GM12878 (cell line): Measurements from ENCODE around the gene GOLGA6L2. TPM values are rescaled to one million over a fixed set of nuclear protein-coding genes. Genes with fewer than 3 reads are reported as not detected.

Experiments used
- ATAC-seq: fragments of 200-7000 bp; cut with Tn5 transposase; 3 replicates; pipeline ENCODE4 v1.9.1; 2020; ENCODE audit warnings: mild to moderate bottlenecking, moderate library complexity
- BruUV-seq: library from RNA; stranded (reverse); fragments of 400-500 nt; replicated peaks from 2 replicates; lab custom pipeline; 2021; lab: Mats Ljungman, UMichigan
- CTCF ChIA-PET: fragments of 300-600 bp; sonication (Branson Sonifier 250); formaldehyde crosslinking; extraction: SDS; loops from one replicate; lab custom pipeline; 2021; ENCODE audit warnings: inconsistent platforms; lab: Yijun Ruan, JAX
- POLR2A ChIA-PET: fragments of 350-600 bp; formaldehyde crosslinking; extraction: SDS; loops from one replicate; lab custom pipeline; 2021; ENCODE audit warnings: inconsistent platforms; lab: Charles Lee
- RAD21 ChIA-PET: fragments of 300-600 bp; sonication (Branson Sonifier 250); formaldehyde crosslinking; loops from one replicate; lab custom pipeline; 2023; ENCODE audit warnings: antibody characterized with exemption; ENCODE audit not compliant: unreplicated experiment; lab: Charles Lee
- SMC1A ChIA-PET: fragments of 300-600 bp; sonication (Branson Sonifier 250); formaldehyde crosslinking; loops from one replicate; lab custom pipeline; 2023; ENCODE audit not compliant: unreplicated experiment, uncharacterized antibody; lab: Charles Lee
- DNase-seq: peaks from one replicate; pipeline ENCODE4 v3.0.0-alpha.2; 2011; ENCODE audit warnings: low read depth, low spot score
- FAIRE-seq: peaks from 3 replicates; lab custom pipeline; 2011; peaks lifted over from hg19 to GRCh38; lab: Jason Lieb, UNC
- H2AFZ ChIP-seq: 2 replicates; pipeline ENCODE4 v1.6.0; 2011; ENCODE audit warnings: low read depth, low read length, control low read depth; ENCODE audit not compliant: control insufficient read depth
- H3K27ac ChIP-seq: 2 replicates; pipeline ENCODE4 v1.5.1; 2011; ENCODE audit warnings: control low read depth; ENCODE audit not compliant: control insufficient read depth, insufficient read depth
- H3K27me3 ChIP-seq, 2 experiments: replicated peaks in 1 of 2; 2 replicates each; pipeline versions ENCODE4 v1.6.0 to v1.6.1; 2011; ENCODE audit warnings: low read length in 1 of 2; ENCODE audit not compliant: control insufficient read depth in 2 of 2, insufficient read depth in 2 of 2
- H3K36me3 ChIP-seq, 2 experiments: 2 replicates each; pipeline ENCODE4 v1.5.1; 2011; ENCODE audit warnings: low read length in 1 of 2; ENCODE audit not compliant: control insufficient read depth in 2 of 2, insufficient read depth in 2 of 2
- H3K4me1 ChIP-seq: 2 replicates; pipeline ENCODE4 v1.6.1; 2011; ENCODE audit warnings: mild to moderate bottlenecking, low read length, moderate library complexity, mixed read lengths; ENCODE audit not compliant: control insufficient read depth, insufficient read depth
- H3K4me2 ChIP-seq: 2 replicates; pipeline ENCODE4 v1.6.0; 2011; ENCODE audit warnings: control low read depth; ENCODE audit not compliant: control insufficient read depth, insufficient read depth
- H3K4me3 ChIP-seq: fragments of 200-600 bp; sonication (generic); 2 replicates; pipeline ENCODE4 v1.5.1; 2016
- H3K79me2 ChIP-seq: 2 replicates; pipeline ENCODE4 v1.6.0; 2011; ENCODE audit warnings: low read length; ENCODE audit not compliant: control insufficient read depth, insufficient read depth
- H3K9ac ChIP-seq: 2 replicates; pipeline ENCODE4 v1.8.0; 2011; ENCODE audit warnings: low read length, control low read depth, mixed read lengths; ENCODE audit not compliant: control insufficient read depth, insufficient read depth
- H3K9me3 ChIP-seq: replicated peaks from 3 replicates; pipeline ENCODE4 v1.5.1; 2011; ENCODE audit warnings: mild to moderate bottlenecking, low read length; ENCODE audit not compliant: control insufficient read depth, insufficient read depth
- H4K20me1 ChIP-seq: 2 replicates; pipeline ENCODE4 v1.6.0; 2011; ENCODE audit not compliant: control insufficient read depth, insufficient read depth
- CBX3 ChIP-seq: fragments of 200-600 bp; sonication (generic); IDR thresholded peaks from 2 replicates; pipeline ENCODE4 v1.6.1; 2016; ENCODE audit warnings: low read depth, borderline replicate concordance
- CBX5 ChIP-seq: sonication (generic); IDR thresholded peaks from 2 replicates; pipeline ENCODE4 v1.6.1; 2016; ENCODE audit warnings: low read depth, moderate library complexity, mild to moderate bottlenecking, inconsistent platforms
- FOS ChIP-seq: IDR thresholded peaks from 3 replicates; pipeline ENCODE4 v1.6.1; 2011; ENCODE audit warnings: borderline replicate concordance; ENCODE audit not compliant: insufficient read length; ENCODE audit errors: extremely low read depth
- GABPA ChIP-seq: IDR thresholded peaks from 2 replicates; pipeline ENCODE4 v1.6.1; 2014; ENCODE audit warnings: antibody characterized with exemption, low read depth, mild to moderate bottlenecking, inconsistent platforms
- IRF4 ChIP-seq: IDR thresholded peaks from 2 replicates; pipeline ENCODE4 v1.6.1; 2011; ENCODE audit warnings: low read depth, low read length
- JUND ChIP-seq: IDR thresholded peaks from 2 replicates; pipeline ENCODE4 v1.6.1; 2012; ENCODE audit warnings: low read depth, mild to moderate bottlenecking, low read length, improper control_type of control experiment, moderate library complexity
- KLF5 ChIP-seq: fragments of 450-650 bp; IDR thresholded peaks from 2 replicates; pipeline ENCODE4 v1.6.1; 2014; ENCODE audit warnings: mild to moderate bottlenecking; ENCODE audit not compliant: partially characterized antibody
- NFXL1 ChIP-seq: fragments of 450-650 bp; IDR thresholded peaks from 2 replicates; pipeline ENCODE4 v1.6.1; 2017; ENCODE audit warnings: antibody characterized with exemption, mild to moderate bottlenecking, borderline replicate concordance
- POLR2AphosphoS2 ChIP-seq: IDR thresholded peaks from 2 replicates; pipeline ENCODE4 v1.6.1; 2011; ENCODE audit warnings: low read depth, mild to moderate bottlenecking, low read length, improper control_type of control experiment, moderate library complexity
- SUPT20H ChIP-seq: IDR thresholded peaks from 2 replicates; pipeline ENCODE4 v1.6.1; 2011; ENCODE audit warnings: low read depth, mild to moderate bottlenecking, low read length, moderate library complexity, borderline replicate concordance; ENCODE audit not compliant: control insufficient read depth
- TAF1 ChIP-seq: IDR thresholded peaks from 2 replicates; pipeline ENCODE4 v1.6.1; 2011; ENCODE audit warnings: mild to moderate bottlenecking, low read depth, low read length, borderline replicate concordance
- TCF12 ChIP-seq: IDR thresholded peaks from 2 replicates; pipeline ENCODE4 v1.6.1; 2011; ENCODE audit warnings: low read depth, mild to moderate bottlenecking, low read length
- ZNF24 ChIP-seq: fragments of 450-650 bp; IDR thresholded peaks from 2 replicates; pipeline ENCODE4 v1.6.1; 2017; ENCODE audit warnings: antibody characterized with exemption, mild to moderate bottlenecking
- WGBS: methylation state at CpG from one replicate; pipeline ENCODE4 v1.1.6; 2016; ENCODE audit warnings: low lambda C conversion rate; ENCODE audit not compliant: insufficient replicate concordance, insufficient coverage; ENCODE audit errors: missing lambda C conversion rate; 5-methylcytosine and 5-hydroxymethylcytosine counted together
- in situ Hi-C: fragments of 300-500 bp; cut with MboI; formaldehyde crosslinking; loops from 9 replicates; pipeline ENCODE4 v1.14.3; 2018; ENCODE audit warnings: mixed read lengths
- intact Hi-C: fragments of 100-400 bp; cut with micrococcal nuclease; formaldehyde crosslinking; loops from one replicate; pipeline ENCODE4 v1.14.2; 2022; ENCODE audit not compliant: unreplicated experiment
- polyA plus RNA-seq, 11 experiments: library from polyadenylated mRNA; depleted of rRNA in 4 of 11; unstranded in 6 of 11; stranded (reverse) in 5 of 11; fragments of >200 nt; fragmentation: Nextera tagmentation in 4 of 11; fragmentation: Illumina TruSeq in 1 of 11; extraction: Ambion mirVana in 4 of 11; extraction: Trizol in 1 of 11; gene quantifications; 1 replicate in 1 of 11; 2 replicates in 10 of 11; pipeline versions ENCODE4 v1.2.1 to v1.2.3, GENCODE V29; 2011 to 2016; ENCODE audit warnings: inconsistent platforms in 2 of 11, missing spikeins in 2 of 11, low read depth in 1 of 11
- total RNA-seq, 4 experiments: library from RNA; depleted of rRNA in 3 of 4; stranded (reverse); fragments of >200 nt in 3 of 4; fragmentation: Illumina TruSeq in 1 of 4; extraction: Trizol in 1 of 4; gene quantifications; 2 replicates each; pipeline versions ENCODE4 v1.2.1 to v1.2.3, GENCODE V29; 2013 to 2021
- TF ChIP-seq, protein P1 (sequence below): fragments of 450-650 bp; IDR thresholded peaks from 2 replicates; pipeline ENCODE4 v1.6.1; 2016; ENCODE audit warnings: mild to moderate bottlenecking, moderate library complexity, borderline replicate concordance

The GOLGA6L2 gene
- total and polyA plus RNA-seq, 10 of the 15 experiments (the other 5 are each of a cell fraction or from before 2014, with no cell fraction given) = not detected

DNA sequence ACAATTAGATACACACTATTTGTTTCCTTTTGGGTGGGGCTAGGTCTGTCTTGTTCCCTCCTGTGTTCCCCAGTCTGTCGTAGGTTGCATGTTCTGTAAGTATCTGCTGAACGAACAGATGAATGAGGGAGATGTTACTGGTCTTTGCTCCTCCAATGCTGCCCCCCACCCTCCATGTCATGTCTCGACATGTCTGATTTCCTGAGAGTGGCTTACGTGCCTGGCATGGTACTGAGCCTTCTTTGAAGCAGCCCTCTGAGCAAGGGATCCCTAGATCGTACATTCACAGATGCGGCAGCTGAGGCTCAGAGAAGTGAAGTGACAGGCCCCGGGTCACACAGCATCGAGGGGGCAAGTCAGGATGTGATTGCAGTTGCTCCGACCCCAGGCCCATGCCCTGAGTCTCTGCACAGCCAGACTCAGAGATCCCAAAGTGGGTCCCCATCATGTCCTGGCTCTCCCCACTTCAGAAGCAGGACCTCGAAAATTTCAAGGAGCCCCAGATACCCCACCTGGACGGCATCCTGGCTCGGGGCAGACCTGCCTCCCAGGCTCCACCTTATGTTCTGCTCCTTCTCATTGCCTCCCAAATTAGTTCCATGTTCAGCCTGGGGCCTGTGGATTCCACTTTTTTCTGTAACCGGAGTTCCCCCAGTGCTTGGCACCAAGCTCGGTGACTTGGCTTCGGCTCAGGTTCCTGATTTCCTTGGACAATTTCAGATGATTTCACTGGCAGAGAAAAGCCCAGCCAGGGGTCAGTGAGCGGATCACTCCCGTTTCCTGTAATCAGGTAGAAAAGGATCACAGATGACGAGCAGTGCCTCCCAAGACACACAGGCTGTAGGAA, 24.7 kb downstream of the GOLGA6L2 start (continued):
- TF ChIP-seq TCF12 = no peak
- TF ChIP-seq, all 136 proteins: peak for 0

DNA sequence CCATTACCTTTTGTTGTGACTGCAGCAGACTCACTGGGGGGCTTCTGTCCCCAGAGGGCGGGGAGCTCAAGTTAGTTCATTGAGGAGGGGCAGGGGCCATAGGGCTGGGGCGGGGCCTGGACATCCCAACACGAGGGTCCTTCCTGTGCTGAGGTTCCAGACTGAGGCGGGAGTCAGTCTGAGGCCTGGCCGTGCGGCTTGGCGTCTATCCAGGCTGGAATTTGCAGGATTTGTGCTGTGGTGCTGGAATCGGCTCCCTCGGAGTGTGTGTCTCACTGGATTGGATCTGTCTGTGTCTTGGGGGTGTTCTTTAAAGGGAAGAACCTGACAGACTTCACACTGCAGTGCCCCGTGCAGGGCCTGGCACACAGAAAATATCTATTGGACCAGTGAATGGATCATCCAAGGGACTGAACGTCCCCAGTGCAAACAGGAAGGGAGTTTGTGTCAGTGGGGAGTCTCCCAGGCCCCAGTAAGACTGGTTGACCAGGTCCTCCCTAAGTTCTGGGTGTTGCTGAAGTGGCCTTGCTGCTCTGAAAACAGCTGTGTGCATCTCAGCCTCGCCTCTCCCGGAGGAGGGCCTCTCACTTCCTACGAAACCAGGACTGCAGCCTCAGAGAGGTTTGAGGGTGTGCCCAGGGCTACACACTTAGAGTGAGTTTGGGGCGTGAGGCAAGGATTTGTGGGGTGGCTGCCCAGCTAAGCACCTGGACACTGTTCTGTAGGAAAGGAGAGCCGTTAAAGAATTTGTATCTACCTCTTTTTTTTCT, 26.1 kb downstream of the GOLGA6L2 start:
- H3K27me3 ChIP-seq = no peaks in the 10 kb centered on the region
- no peaks in the 10 kb centered on the region for H3K79me2 ChIP-seq
- WGBS = 31% methylated on average over 16 of the region's 16 CpGs
- no peaks in the 10 kb centered on the region; the same call in 2 of the 3 replicates for H3K9me3 ChIP-seq
- H3K4me1 ChIP-seq = no peaks in the 10 kb centered on the region
- ChIA-PET CTCF (interaction anchor here (0.6 kb wide), 1 partner anchor 27 kb away, joined by 4 read pairs; no protein-coding TSS in a partner anchor), SMC1A (no interaction called here), POLR2A (no interaction called here), RAD21 (no interaction called here)
- in situ Hi-C loops (no loop called here), intact Hi-C loops (no loop called here)
- no peak for FAIRE-seq
- no peak overlapping the region for H3K9ac ChIP-seq
- no peak for DNase-seq
- no peak overlapping the region for H2AFZ ChIP-seq
- peak; percentile 65 for ATAC-seq
- no TSS peak for BruUV-seq
- H3K4me3 ChIP-seq = no peak overlapping the region
- H4K20me1 ChIP-seq = no peaks in the 10 kb centered on the region
- H3K4me2 ChIP-seq = no peak overlapping the region
- H3K27ac ChIP-seq = no peak overlapping the region
- no peaks in the 10 kb centered on the region for H3K36me3 ChIP-seq
- TF ChIP-seq ZNF24 = no peak
- TF ChIP-seq IRF4 = no peak
- no peak for TF ChIP-seq SUPT20H
- TF ChIP-seq GABPA = no peak
- no peak for TF ChIP-seq CBX3
- TF ChIP-seq KLF5 = no peak
- TF ChIP-seq, protein P1, sequence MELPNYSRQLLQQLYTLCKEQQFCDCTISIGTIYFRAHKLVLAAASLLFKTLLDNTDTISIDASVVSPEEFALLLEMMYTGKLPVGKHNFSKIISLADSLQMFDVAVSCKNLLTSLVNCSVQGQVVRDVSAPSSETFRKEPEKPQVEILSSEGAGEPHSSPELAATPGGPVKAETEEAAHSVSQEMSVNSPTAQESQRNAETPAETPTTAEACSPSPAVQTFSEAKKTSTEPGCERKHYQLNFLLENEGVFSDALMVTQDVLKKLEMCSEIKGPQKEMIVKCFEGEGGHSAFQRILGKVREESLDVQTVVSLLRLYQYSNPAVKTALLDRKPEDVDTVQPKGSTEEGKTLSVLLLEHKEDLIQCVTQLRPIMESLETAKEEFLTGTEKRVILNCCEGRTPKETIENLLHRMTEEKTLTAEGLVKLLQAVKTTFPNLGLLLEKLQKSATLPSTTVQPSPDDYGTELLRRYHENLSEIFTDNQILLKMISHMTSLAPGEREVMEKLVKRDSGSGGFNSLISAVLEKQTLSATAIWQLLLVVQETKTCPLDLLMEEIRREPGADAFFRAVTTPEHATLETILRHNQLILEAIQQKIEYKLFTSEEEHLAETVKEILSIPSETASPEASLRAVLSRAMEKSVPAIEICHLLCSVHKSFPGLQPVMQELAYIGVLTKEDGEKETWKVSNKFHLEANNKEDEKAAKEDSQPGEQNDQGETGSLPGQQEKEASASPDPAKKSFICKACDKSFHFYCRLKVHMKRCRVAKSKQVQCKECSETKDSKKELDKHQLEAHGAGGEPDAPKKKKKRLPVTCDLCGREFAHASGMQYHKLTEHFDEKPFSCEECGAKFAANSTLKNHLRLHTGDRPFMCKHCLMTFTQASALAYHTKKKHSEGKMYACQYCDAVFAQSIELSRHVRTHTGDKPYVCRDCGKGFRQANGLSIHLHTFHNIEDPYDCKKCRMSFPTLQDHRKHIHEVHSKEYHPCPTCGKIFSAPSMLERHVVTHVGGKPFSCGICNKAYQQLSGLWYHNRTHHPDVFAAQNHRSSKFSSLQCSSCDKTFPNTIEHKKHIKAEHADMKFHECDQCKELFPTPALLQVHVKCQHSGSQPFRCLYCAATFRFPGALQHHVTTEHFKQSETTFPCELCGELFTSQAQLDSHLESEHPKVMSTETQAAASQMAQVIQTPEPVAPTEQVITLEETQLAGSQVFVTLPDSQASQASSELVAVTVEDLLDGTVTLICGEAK = no peak
- no peak for TF ChIP-seq NFXL1
- no peak for TF ChIP-seq CBX5
- TF ChIP-seq TAF1 = no peak
- TF ChIP-seq POLR2AphosphoS2 = no peak
- no peak for TF ChIP-seq JUND
- no peak for TF ChIP-seq FOS
